Stimulated activated CD8-positive, alpha-beta memory T cell treated with anti-CD3 and anti-CD28 coated beads, Interleukin-15, amount 100 ng/mL, for 4 hours (primary cell): ENCODE measurements around the gene KIF5A.
"Not testable (repeated sequence)": the region's sequence is repeated elsewhere in the genome, so short reads cannot be mapped to it uniquely, and the experiment has no call there.

Source experiments
- DNase-seq, 2 donors: peaks; one replicate each; pipeline ENCODE4 v3.0.0-alpha.2; 2020; ENCODE audit warnings: low read depth in 2 of 2

KIF5A gene

GRCh38 chr12:57607958-57608663 is 58.3 kb downstream of the KIF5A start:
- DNase-seq, result no peak

GRCh38 chr12:57609101-57609780 is 59.4 kb downstream of the KIF5A start:
- no peak for DNase-seq

GRCh38 chr12:57609781-57610553 is 60.1 kb downstream of the KIF5A start:
- DNase-seq, result no peak

GRCh38 chr12:57610554-57611107 is 60.8 kb downstream of the KIF5A start:
- DNase-seq, result no peak

- DNase-seq, result no peak
These were observed 61.4 kb downstream of the KIF5A start, which contains the start of gene ARHGEF25 for GRCh38 chr12:57611108-57611826. TSS of gene ARHGEF25 (plus strand) at chr12:57611435. CDS start at chr12:57611895, 460 bp downstream.

- no peak for DNase-seq
These were observed 62.2 kb downstream of the KIF5A start for GRCh38 chr12:57611827-57612710.

- no peak for DNase-seq
These were observed 63.0 kb downstream of the KIF5A start for GRCh38 chr12:57612711-57613426.

- no peak for DNase-seq
These were observed 63.7 kb downstream of the KIF5A start for GRCh38 chr12:57613427-57614109.

GRCh38 chr12:57614178-57614947 is 64.5 kb downstream of the KIF5A start:
- no peak for DNase-seq

- no peak for DNase-seq
These were observed 65.2 kb downstream of the KIF5A start for GRCh38 chr12:57614948-57615500.

- no peak for DNase-seq
These were observed 65.8 kb downstream of the KIF5A start for GRCh38 chr12:57615637-57616036.

- DNase-seq, result no peak
These were observed 66.7 kb downstream of the KIF5A start for GRCh38 chr12:57616383-57617101.

- no peak for DNase-seq
These were observed 68.1 kb downstream of the KIF5A start for GRCh38 chr12:57617942-57618341.

- not testable (repeated sequence) for DNase-seq
These were observed 68.6 kb downstream of the KIF5A start for GRCh38 chr12:57618431-57618830.

- no peak for DNase-seq
These were observed 69.2 kb downstream of the KIF5A start for GRCh38 chr12:57618966-57619433.

GRCh38 chr12:57619434-57620244 is 69.8 kb downstream of the KIF5A start:
- DNase-seq, result no peak
